A673 (cell line): Measurements from ENCODE around the gene SIRT7.

Experiments
- EZH2 ChIP-seq: fragments of 200-600 bp; sonication (generic); IDR thresholded peaks from 2 replicates; pipeline ENCODE4 v1.6.1; 2017; ENCODE audit warnings: borderline replicate concordance, low read depth, mild to moderate bottlenecking, mixed read lengths, antibody characterized with exemption, low read length; ENCODE audit not compliant: poor library complexity, severe bottlenecking
- TF ChIP-seq, protein P1 (sequence below): fragments of 300-800, 200-600 bp; sonication (generic); conservative IDR thresholded peaks from 2 replicates; pipeline ENCODE4 v1.5.1; 2017; ENCODE audit warnings: low read depth, mild to moderate bottlenecking, antibody characterized with exemption, low read length, moderate library complexity, mixed read lengths

- TF ChIP-seq, protein P1, sequence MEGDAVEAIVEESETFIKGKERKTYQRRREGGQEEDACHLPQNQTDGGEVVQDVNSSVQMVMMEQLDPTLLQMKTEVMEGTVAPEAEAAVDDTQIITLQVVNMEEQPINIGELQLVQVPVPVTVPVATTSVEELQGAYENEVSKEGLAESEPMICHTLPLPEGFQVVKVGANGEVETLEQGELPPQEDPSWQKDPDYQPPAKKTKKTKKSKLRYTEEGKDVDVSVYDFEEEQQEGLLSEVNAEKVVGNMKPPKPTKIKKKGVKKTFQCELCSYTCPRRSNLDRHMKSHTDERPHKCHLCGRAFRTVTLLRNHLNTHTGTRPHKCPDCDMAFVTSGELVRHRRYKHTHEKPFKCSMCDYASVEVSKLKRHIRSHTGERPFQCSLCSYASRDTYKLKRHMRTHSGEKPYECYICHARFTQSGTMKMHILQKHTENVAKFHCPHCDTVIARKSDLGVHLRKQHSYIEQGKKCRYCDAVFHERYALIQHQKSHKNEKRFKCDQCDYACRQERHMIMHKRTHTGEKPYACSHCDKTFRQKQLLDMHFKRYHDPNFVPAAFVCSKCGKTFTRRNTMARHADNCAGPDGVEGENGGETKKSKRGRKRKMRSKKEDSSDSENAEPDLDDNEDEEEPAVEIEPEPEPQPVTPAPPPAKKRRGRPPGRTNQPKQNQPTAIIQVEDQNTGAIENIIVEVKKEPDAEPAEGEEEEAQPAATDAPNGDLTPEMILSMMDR: no peak
- no peak for TF ChIP-seq EZH2
Observed at GRCh38 chr17:81915331-81915730, 2.6 kb downstream of the SIRT7 start.
